ENCODE measurements around the gene TBC1D14. TPM values are rescaled to one million over a fixed set of nuclear protein-coding genes. Genes with fewer than 3 reads are reported as not detected.
A peak's percentile ranks its signal among the peaks of the same experiment; 100 is the strongest.

TBC1D14 gene
- total and polyA plus RNA-seq, 2 of the 8 experiments (the other 6 are each of a cell fraction or from before 2014, with no cell fraction given) = 45.6 to 48.2 TPM

DNA sequence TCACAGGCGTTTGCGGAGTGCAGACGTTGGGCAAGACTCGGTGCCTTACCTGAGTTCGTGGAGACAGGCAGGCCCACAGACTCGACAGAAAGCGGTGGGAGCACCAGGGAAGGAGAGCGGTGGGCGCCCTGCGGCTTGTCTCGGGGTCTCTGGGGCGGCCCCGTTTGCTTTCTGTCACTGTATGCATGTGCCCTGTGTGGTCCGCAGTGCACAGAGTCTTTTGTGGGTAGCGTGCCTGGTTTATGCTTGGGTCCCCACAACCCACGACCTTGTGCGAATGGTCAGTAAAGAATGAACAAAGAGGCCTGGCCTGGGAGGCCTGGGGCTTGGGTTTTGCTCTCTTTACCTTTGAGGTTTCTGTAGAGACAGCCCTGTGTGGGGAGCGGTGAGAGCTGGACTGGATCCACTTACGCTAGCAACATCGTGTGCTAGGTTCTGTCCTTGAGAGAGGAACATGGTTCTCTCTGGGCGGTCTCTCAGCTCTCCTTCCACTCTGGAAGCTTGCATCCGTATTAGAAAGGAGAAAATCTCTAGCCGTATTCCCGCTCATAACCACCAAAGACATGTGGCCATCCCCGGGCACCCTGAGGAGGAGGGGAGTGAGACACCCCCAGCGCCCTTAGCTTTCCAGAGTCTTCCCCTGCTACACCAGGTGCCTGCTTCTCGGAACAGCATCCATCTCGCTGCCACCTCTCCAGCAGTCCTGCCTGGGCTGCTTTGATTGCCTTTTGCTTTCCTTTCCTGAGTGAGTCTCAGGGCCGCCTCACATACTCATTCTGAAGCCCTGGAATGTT, 134.7 kb downstream of the TBC1D14 start:
- DNase-seq (ENCODE audit: low read depth in 1 of 2, low spot score in 2 of 2) (no peak), FAIRE-seq (no peak)
- Histone ChIP-seq H2BK12ac (ENCODE audit: low read depth, low read length) (no peak overlapping the region), H4K5ac (ENCODE audit: insufficient read length, low read depth, low read length) (no peak overlapping the region), H3K23ac (ENCODE audit: insufficient read length) (no peak overlapping the region), H3K4me2 (ENCODE audit: insufficient read depth in 1 of 2, low read depth in 2 of 2, low read length in 2 of 2) (peak overlapping the region; percentile 89 to 92), H2AK5ac (ENCODE audit: low read depth, low read length) (no peak overlapping the region), H4K91ac (replicated peaks; ENCODE audit: insufficient read length, low read length) (no peak overlapping the region), H4K20me1 (replicated peaks in 1 of 2; ENCODE audit: control insufficient read depth in 1 of 2, insufficient read depth in 2 of 2, low read length in 2 of 2) (peaks cover 3 to 32% of the 10 kb centered on the region in 2 experiments), H3K27ac (ENCODE audit: low read depth, low read length) (no peak overlapping the region), H2BK15ac (ENCODE audit: low read length) (no peak overlapping the region), H3K36me3 (ENCODE audit: control insufficient read depth in 2 of 4, insufficient read depth in 4 of 4, low read length in 3 of 4) (no peaks in the 10 kb centered on the region), H3K9ac (replicated peaks in 1 of 4; ENCODE audit: extremely low read depth in 1 of 4, low read depth in 3 of 4, low read length in 3 of 4) (peak overlapping the region; percentile 1 to 95 (median 53); a peak in 6 of 7 replicates), H2BK5ac (ENCODE audit: low read depth, low read length) (no peak overlapping the region), H3K4me1 (replicated peaks in 1 of 4; ENCODE audit: control insufficient read depth in 3 of 4, insufficient read depth in 4 of 4, low read length in 3 of 4) (peaks cover 0 to 18% (median 8%) of the 10 kb centered on the region in 4 experiments; a peak in 5 of 7 replicates), H2BK20ac (ENCODE audit: low read length) (no peak overlapping the region), H3K56ac (replicated peaks; ENCODE audit: insufficient read length, low read depth, low read length) (no peak overlapping the region), H2AFZ (ENCODE audit: low read length) (no peak overlapping the region), H3K4me3 (ENCODE audit: extremely low read depth in 1 of 4, insufficient read depth in 2 of 4, low read depth in 3 of 4, low read length in 4 of 4) (peak overlapping the region; percentile 74 to 92 (median 89)), H3K23me2 (ENCODE audit: low read depth, low read length) (peaks cover 13% of the 10 kb centered on the region; the same call in 1 of the 2 replicates), H3K18ac (ENCODE audit: extremely low read depth, low read length) (0 out of 2 replicates have a peak overlapping the region, but pooled peaks have one; percentile 71), H4K8ac (ENCODE audit: extremely low read depth, insufficient read depth, low read length) (no peak overlapping the region; the same call in 1 of the 2 replicates), H2BK120ac (replicated peaks; ENCODE audit: low read depth, low read length) (no peak overlapping the region), H3K9me3 (ENCODE audit: insufficient read depth in 2 of 2, low read depth in 1 of 2, low read length in 1 of 2) (no peaks in the 10 kb centered on the region), H3K79me2 (ENCODE audit: control insufficient read depth in 1 of 2, insufficient read depth in 2 of 2, low read length in 2 of 2) (peaks cover 3 to 47% of the 10 kb centered on the region in 2 experiments; a peak in 3 of 4 replicates), H3K27me3 (replicated peaks in 1 of 4; ENCODE audit: control insufficient read depth in 3 of 4, extremely low read depth in 1 of 4, insufficient read depth in 3 of 4, low read length in 3 of 4) (peaks cover 11 to 29% (median 20%) of the 10 kb centered on the region in 4 experiments), H3K14ac (ENCODE audit: insufficient read length) (no peak overlapping the region), H3K4ac (replicated peaks; ENCODE audit: insufficient read length, low read depth, low read length) (no peak overlapping the region), H3K79me1 (ENCODE audit: low read depth, low read length) (peaks cover 37% of the 10 kb centered on the region)
- WGBS, 2 experiments (ENCODE audit: extremely low coverage in 1 of 2, insufficient coverage in 1 of 2, insufficient read length in 1 of 2, insufficient replicate concordance in 2 of 2, low coverage in 1 of 2, low lambda C conversion rate in 2 of 2, missing lambda C conversion rate in 1 of 2) = 53% methylated on average over 26 of the region's 29 CpGs; no CpG with 5 or more reads in 1 of the 2 experiments
- ChIA-PET CTCF (ENCODE audit: partially characterized antibody) (interaction anchor here (0.8 to 9.7 kb wide), 10 partner anchors 8 to 133 kb away, joined by 3 to 108 read pairs (median 4); partner anchors contain the start of gene GRPEL1), POLR2A (ENCODE audit: partially characterized antibody) (interaction anchor here (1.4 to 5.5 kb wide), 5 partner anchors 9 to 29 kb away, joined by 4 to 36 read pairs (median 8); partner anchors contain the start of gene GRPEL1)
- TF ChIP-seq, protein P1, sequence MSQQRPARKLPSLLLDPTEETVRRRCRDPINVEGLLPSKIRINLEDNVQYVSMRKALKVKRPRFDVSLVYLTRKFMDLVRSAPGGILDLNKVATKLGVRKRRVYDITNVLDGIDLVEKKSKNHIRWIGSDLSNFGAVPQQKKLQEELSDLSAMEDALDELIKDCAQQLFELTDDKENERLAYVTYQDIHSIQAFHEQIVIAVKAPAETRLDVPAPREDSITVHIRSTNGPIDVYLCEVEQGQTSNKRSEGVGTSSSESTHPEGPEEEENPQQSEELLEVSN (IDR thresholded peaks at IDR 0.05) = no peak
- TF ChIP-seq NRF1 (IDR thresholded peaks at IDR 0.05; ENCODE audit: low read depth, low read length) = no peak
- TF ChIP-seq POLR2AphosphoS5 (IDR thresholded peaks at IDR 0.05; ENCODE audit: low read depth, low read length) = no peak
- no peak for TF ChIP-seq EZH2 (IDR thresholded peaks at IDR 0.05; ENCODE audit: low read depth, low read length, severe bottlenecking)
- TF ChIP-seq SP1 (IDR thresholded peaks at IDR 0.05; ENCODE audit: low read depth, low read length) = no peak
- TF ChIP-seq HDAC6 (IDR thresholded peaks at IDR 0.05; ENCODE audit: low read depth, low read length) = no peak
